ENCODE results near the gene EXD3. TPM values are rescaled to one million over a fixed set of nuclear protein-coding genes. Genes with fewer than 3 reads are reported as not detected.

EXD3 gene
- polyA plus RNA-seq, 1 of the 3 experiments (the other 2 are of a cell fraction), result 11.5 TPM

DNA sequence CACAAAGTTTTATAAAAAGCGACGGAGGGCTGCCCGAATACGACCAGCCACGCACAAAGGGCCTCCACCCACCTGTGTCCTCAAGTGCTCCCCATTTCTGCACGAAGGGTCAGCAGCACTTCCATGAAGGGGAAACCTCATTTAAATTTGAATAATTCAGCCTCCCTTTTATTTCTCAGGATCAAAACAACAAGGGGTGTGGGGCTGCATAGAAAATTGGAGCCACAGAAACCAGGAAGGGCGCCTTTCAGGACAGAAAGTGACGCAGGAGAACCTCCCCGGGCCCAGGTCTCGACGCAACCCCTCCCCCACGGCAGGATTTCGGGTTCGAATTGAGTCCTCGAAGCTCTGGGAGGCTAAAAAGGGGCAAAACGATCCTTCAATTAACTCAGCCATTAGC, 123.0 kb downstream of the EXD3 start:
- Histone ChIP-seq H3K9me3 (no peaks in the 10 kb centered on the region), H2AFZ (ENCODE audit: low read depth) (no peak overlapping the region), H3K4me2 (no peak overlapping the region), H3K9ac (no peak overlapping the region), H3K4me3 (ENCODE audit: low read depth in 2 of 2, low read length in 1 of 2) (no peak overlapping the region), H3K79me2 (ENCODE audit: insufficient read depth) (no peaks in the 10 kb centered on the region), H3K27me3 (ENCODE audit: insufficient read depth) (no peaks in the 10 kb centered on the region), H3K9me2 (no peaks in the 10 kb centered on the region), H4K20me1 (ENCODE audit: insufficient read depth) (no peaks in the 10 kb centered on the region), H3K4me1 (ENCODE audit: control insufficient read depth in 1 of 2, insufficient read depth in 2 of 2, low read depth in 1 of 2, low read length in 1 of 2) (peaks cover 0 to 35% of the 10 kb centered on the region in 2 experiments; a peak in 2 of 4 replicates), H3F3A (replicated peaks; ENCODE audit: insufficient read depth) (peaks cover 4% of the 10 kb centered on the region), H3K36me3 (replicated peaks in 1 of 2; ENCODE audit: control insufficient read depth in 1 of 2, insufficient read depth in 2 of 2, low read length in 1 of 2) (no peaks in the 10 kb centered on the region), H3K27ac (ENCODE audit: low read depth in 2 of 2, low read length in 1 of 2) (no peak overlapping the region)
- 93% methylated on average over 16 of the region's 16 CpGs for WGBS (ENCODE audit: low lambda C conversion rate)
- TF ChIP-seq, protein P1, sequence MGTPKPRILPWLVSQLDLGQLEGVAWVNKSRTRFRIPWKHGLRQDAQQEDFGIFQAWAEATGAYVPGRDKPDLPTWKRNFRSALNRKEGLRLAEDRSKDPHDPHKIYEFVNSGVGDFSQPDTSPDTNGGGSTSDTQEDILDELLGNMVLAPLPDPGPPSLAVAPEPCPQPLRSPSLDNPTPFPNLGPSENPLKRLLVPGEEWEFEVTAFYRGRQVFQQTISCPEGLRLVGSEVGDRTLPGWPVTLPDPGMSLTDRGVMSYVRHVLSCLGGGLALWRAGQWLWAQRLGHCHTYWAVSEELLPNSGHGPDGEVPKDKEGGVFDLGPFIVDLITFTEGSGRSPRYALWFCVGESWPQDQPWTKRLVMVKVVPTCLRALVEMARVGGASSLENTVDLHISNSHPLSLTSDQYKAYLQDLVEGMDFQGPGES (IDR thresholded peaks at IDR 0.05; ENCODE audit: low read depth, low read length), result no peak
- TF ChIP-seq NRF1 (IDR thresholded peaks at IDR 0.05; ENCODE audit: low read depth, low read length) (no peak), NFIC (IDR thresholded peaks at IDR 0.05; ENCODE audit: borderline replicate concordance) (no peak), RAD21 (IDR thresholded peaks at IDR 0.05; ENCODE audit: low read length) (no peak), SIN3A (IDR thresholded peaks at IDR 0.05; ENCODE audit: borderline replicate concordance, low read depth, low read length) (no peak), TCF12 (IDR thresholded peaks at IDR 0.05) (no peak), POLR2AphosphoS5 (IDR thresholded peaks at IDR 0.05; ENCODE audit: low read depth, low read length) (no peak), TEAD4 (IDR thresholded peaks at IDR 0.05; ENCODE audit: borderline replicate concordance, insufficient read depth) (no peak), RXRA (IDR thresholded peaks at IDR 0.05; ENCODE audit: borderline replicate concordance, low read depth) (no peak), YY1 (IDR thresholded peaks at IDR 0.05; ENCODE audit: low read depth) (no peak), RCOR1 (IDR thresholded peaks at IDR 0.05; ENCODE audit: low read length) (no peak), EP300 (IDR thresholded peaks at IDR 0.05; ENCODE audit: borderline replicate concordance in 1 of 2, low read depth in 1 of 2, low read length in 1 of 2) (no peak)
- TF ChIP-seq, protein P2, sequence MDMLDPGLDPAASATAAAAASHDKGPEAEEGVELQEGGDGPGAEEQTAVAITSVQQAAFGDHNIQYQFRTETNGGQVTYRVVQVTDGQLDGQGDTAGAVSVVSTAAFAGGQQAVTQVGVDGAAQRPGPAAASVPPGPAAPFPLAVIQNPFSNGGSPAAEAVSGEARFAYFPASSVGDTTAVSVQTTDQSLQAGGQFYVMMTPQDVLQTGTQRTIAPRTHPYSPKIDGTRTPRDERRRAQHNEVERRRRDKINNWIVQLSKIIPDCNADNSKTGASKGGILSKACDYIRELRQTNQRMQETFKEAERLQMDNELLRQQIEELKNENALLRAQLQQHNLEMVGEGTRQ (IDR thresholded peaks at IDR 0.05; ENCODE audit: borderline replicate concordance, low read depth, low read length), result no peak
- TF ChIP-seq, protein P3, sequence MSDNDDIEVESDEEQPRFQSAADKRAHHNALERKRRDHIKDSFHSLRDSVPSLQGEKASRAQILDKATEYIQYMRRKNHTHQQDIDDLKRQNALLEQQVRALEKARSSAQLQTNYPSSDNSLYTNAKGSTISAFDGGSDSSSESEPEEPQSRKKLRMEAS (IDR thresholded peaks at IDR 0.05; ENCODE audit: low read depth), result no peak
- TF ChIP-seq, protein P4, sequence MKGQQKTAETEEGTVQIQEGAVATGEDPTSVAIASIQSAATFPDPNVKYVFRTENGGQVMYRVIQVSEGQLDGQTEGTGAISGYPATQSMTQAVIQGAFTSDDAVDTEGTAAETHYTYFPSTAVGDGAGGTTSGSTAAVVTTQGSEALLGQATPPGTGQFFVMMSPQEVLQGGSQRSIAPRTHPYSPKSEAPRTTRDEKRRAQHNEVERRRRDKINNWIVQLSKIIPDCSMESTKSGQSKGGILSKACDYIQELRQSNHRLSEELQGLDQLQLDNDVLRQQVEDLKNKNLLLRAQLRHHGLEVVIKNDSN (IDR thresholded peaks at IDR 0.05; ENCODE audit: borderline replicate concordance, low read depth), result no peak
- TF ChIP-seq, protein P5, sequence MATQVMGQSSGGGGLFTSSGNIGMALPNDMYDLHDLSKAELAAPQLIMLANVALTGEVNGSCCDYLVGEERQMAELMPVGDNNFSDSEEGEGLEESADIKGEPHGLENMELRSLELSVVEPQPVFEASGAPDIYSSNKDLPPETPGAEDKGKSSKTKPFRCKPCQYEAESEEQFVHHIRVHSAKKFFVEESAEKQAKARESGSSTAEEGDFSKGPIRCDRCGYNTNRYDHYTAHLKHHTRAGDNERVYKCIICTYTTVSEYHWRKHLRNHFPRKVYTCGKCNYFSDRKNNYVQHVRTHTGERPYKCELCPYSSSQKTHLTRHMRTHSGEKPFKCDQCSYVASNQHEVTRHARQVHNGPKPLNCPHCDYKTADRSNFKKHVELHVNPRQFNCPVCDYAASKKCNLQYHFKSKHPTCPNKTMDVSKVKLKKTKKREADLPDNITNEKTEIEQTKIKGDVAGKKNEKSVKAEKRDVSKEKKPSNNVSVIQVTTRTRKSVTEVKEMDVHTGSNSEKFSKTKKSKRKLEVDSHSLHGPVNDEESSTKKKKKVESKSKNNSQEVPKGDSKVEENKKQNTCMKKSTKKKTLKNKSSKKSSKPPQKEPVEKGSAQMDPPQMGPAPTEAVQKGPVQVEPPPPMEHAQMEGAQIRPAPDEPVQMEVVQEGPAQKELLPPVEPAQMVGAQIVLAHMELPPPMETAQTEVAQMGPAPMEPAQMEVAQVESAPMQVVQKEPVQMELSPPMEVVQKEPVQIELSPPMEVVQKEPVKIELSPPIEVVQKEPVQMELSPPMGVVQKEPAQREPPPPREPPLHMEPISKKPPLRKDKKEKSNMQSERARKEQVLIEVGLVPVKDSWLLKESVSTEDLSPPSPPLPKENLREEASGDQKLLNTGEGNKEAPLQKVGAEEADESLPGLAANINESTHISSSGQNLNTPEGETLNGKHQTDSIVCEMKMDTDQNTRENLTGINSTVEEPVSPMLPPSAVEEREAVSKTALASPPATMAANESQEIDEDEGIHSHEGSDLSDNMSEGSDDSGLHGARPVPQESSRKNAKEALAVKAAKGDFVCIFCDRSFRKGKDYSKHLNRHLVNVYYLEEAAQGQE (IDR thresholded peaks at IDR 0.05; ENCODE audit: low read depth, low read length), result no peak
- TF ChIP-seq, protein P6, sequence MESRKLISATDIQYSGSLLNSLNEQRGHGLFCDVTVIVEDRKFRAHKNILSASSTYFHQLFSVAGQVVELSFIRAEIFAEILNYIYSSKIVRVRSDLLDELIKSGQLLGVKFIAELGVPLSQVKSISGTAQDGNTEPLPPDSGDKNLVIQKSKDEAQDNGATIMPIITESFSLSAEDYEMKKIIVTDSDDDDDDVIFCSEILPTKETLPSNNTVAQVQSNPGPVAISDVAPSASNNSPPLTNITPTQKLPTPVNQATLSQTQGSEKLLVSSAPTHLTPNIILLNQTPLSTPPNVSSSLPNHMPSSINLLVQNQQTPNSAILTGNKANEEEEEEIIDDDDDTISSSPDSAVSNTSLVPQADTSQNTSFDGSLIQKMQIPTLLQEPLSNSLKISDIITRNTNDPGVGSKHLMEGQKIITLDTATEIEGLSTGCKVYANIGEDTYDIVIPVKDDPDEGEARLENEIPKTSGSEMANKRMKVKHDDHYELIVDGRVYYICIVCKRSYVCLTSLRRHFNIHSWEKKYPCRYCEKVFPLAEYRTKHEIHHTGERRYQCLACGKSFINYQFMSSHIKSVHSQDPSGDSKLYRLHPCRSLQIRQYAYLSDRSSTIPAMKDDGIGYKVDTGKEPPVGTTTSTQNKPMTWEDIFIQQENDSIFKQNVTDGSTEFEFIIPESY (IDR thresholded peaks at IDR 0.05; ENCODE audit: borderline replicate concordance, low read depth), result no peak
- TF ChIP-seq, protein P7, sequence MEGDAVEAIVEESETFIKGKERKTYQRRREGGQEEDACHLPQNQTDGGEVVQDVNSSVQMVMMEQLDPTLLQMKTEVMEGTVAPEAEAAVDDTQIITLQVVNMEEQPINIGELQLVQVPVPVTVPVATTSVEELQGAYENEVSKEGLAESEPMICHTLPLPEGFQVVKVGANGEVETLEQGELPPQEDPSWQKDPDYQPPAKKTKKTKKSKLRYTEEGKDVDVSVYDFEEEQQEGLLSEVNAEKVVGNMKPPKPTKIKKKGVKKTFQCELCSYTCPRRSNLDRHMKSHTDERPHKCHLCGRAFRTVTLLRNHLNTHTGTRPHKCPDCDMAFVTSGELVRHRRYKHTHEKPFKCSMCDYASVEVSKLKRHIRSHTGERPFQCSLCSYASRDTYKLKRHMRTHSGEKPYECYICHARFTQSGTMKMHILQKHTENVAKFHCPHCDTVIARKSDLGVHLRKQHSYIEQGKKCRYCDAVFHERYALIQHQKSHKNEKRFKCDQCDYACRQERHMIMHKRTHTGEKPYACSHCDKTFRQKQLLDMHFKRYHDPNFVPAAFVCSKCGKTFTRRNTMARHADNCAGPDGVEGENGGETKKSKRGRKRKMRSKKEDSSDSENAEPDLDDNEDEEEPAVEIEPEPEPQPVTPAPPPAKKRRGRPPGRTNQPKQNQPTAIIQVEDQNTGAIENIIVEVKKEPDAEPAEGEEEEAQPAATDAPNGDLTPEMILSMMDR (IDR thresholded peaks at IDR 0.05), result no peak
- ChIA-PET POLR2A (no interaction called here), CTCF (interaction anchor here (2.1 to 5.7 kb wide), 2 partner anchors 18 to 63 kb away, joined by 7 to 74 read pairs; no protein-coding TSS in a partner anchor)
- DNase-seq, result no peak

Measured in SK-N-SH (cell line).